Measurements from ENCODE around the gene SENP3. TPM values are rescaled to one million over a fixed set of nuclear protein-coding genes. Genes with fewer than 3 reads are reported as not detected.
A peak's percentile ranks its signal among the peaks of the same experiment; 100 is the strongest.

Gene SENP3
- total RNA-seq, 1 donor from 2014 or later, result 87.0 TPM

GRCh38 chr17:7613769-7614424 is 52.2 kb downstream of the SENP3 start:
- no peaks in the 10 kb centered on the region for H3K9me3 ChIP-seq
- ATAC-seq, result no peak
- intact Hi-C loops (cut with DNase I), result no loop called here
- peaks cover 33% of the 10 kb centered on the region for H3K4me1 ChIP-seq
- DNase-seq, result peak; percentile 28
- peaks cover 15% of the 10 kb centered on the region for H3K36me3 ChIP-seq
- H3K27me3 ChIP-seq (ENCODE audit: low read depth), result no peaks in the 10 kb centered on the region
- TF ChIP-seq, protein P1, sequence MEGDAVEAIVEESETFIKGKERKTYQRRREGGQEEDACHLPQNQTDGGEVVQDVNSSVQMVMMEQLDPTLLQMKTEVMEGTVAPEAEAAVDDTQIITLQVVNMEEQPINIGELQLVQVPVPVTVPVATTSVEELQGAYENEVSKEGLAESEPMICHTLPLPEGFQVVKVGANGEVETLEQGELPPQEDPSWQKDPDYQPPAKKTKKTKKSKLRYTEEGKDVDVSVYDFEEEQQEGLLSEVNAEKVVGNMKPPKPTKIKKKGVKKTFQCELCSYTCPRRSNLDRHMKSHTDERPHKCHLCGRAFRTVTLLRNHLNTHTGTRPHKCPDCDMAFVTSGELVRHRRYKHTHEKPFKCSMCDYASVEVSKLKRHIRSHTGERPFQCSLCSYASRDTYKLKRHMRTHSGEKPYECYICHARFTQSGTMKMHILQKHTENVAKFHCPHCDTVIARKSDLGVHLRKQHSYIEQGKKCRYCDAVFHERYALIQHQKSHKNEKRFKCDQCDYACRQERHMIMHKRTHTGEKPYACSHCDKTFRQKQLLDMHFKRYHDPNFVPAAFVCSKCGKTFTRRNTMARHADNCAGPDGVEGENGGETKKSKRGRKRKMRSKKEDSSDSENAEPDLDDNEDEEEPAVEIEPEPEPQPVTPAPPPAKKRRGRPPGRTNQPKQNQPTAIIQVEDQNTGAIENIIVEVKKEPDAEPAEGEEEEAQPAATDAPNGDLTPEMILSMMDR (IDR thresholded peaks at IDR 0.05), result no peak
- H3K4me3 ChIP-seq, result peak overlapping the region; percentile 92
- H3K27ac ChIP-seq, result peak overlapping the region; percentile 88

GRCh38 chr17:7614425-7615264 is 52.9 kb downstream of the SENP3 start, which contains the start of gene FXR2:
Gene FXR2, minus strand, starts transcription at chr17:7614897. Its CDS starts 365 bp downstream, at chr17:7614532.
- H3K9me3 ChIP-seq, result no peaks in the 10 kb centered on the region

DNA sequence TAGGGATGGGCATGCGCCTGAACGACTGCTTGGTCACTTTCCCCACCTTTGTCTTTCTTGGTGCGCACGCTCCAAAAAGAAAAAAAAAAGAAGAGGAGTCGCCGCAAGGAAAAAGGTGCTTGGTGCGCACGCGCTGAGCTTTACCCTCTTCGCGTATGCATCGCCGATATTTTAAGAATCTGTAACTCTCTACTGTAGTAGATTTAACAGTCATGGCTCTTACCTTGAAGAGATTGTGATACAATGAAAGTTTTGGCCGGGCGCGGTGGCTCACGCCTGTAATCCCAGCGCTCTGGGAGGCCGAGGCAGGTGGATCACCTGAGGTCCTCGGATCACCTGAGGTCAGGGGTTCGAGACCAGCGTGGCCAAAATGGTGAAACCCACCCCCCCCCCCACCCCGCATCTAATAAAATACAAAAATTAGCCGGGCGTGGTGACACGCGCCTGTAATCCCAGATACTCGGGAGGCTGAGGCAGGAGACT is 53.6 kb downstream of the SENP3 start:
- ATAC-seq (no peak), DNase-seq (no peak)
- intact Hi-C loops (cut with DNase I), result no loop called here
- Histone ChIP-seq H3K4me3 (peak overlapping the region; percentile 92), H3K9me3 (no peaks in the 10 kb centered on the region), H3K27me3 (ENCODE audit: low read depth) (no peaks in the 10 kb centered on the region), H3K36me3 (peaks cover 12% of the 10 kb centered on the region), H3K27ac (peak overlapping the region; percentile 88), H3K4me1 (peaks cover 33% of the 10 kb centered on the region)
- TF ChIP-seq, protein P1 (IDR thresholded peaks at IDR 0.05), result no peak

More at GRCh38 chr17:7614425-7615264, 52.9 kb downstream of the SENP3 start, which contains the start of gene FXR2:
- Histone ChIP-seq H3K27ac (peak within 1 kb of the TSS; percentile 88), H3K4me1 (peaks cover 33% of the 10 kb centered on the region), H3K4me3 (peak within 1 kb of the TSS; percentile 92), H3K27me3 (ENCODE audit: low read depth) (no peaks in the 10 kb centered on the region), H3K36me3 (peaks cover 15% of the 10 kb centered on the region)
- TF ChIP-seq, protein P1 (IDR thresholded peaks at IDR 0.05), result peak; percentile 62
- ATAC-seq (peak; percentile 96 to 99), DNase-seq (peak; percentile 100)
- intact Hi-C loops (cut with DNase I), result no loop called here

DNA sequence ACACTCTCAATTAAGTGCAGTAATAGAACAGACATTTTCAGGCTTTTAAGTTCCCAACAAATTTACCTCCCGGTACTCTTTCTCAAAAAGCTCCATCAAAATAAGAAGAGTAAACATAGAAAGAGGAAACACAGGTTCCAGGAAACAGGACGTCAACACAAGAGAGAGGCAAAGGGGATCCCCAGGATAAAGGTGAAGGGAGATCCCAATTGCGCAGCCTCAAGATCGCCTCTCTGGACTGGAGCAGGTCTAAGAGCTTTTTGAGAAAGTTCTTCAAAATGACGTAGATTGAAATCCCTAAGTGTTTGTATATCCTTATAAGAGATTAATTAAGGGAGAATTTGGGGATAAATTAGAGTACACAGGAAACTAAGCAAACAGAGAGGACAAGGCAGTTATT is 56.9 kb downstream of the SENP3 start:
- H3K27ac ChIP-seq, result peak overlapping the region; percentile 11
- TF ChIP-seq, protein P1 (IDR thresholded peaks at IDR 0.05), result no peak
- H3K4me3 ChIP-seq, result no peak overlapping the region
- no peaks in the 10 kb centered on the region for H3K27me3 ChIP-seq (ENCODE audit: low read depth)
- H3K4me1 ChIP-seq, result peaks cover 9% of the 10 kb centered on the region
- DNase-seq (peak; percentile 55), ATAC-seq (peak in 1 of 2 donors; percentile 50)
- H3K36me3 ChIP-seq, result no peaks in the 10 kb centered on the region
- intact Hi-C loops (cut with DNase I), result no loop called here
- H3K9me3 ChIP-seq, result no peaks in the 10 kb centered on the region

- Histone ChIP-seq H3K27ac (no peak overlapping the region), H3K4me3 (no peak overlapping the region), H3K4me1 (no peaks in the 10 kb centered on the region), H3K27me3 (ENCODE audit: low read depth) (no peaks in the 10 kb centered on the region), H3K36me3 (peaks cover 5% of the 10 kb centered on the region), H3K9me3 (no peaks in the 10 kb centered on the region)
- ATAC-seq (no peak), DNase-seq (no peak)
- intact Hi-C loops (cut with DNase I), result no loop called here
- TF ChIP-seq, protein P1 (IDR thresholded peaks at IDR 0.05), result no peak
Observed at GRCh38 chr17:7620835-7621234, 59.1 kb downstream of the SENP3 start.

Other genes with a start within 250 kb of the SENP3 start
- gene GPS2, start 246.6 kb upstream of the SENP3 start, total RNA-seq, result 66.6 TPM
- 35.2 TPM for gene NEURL4, start 232.6 kb upstream of the SENP3 start, total RNA-seq
- gene ACAP1, start 225.4 kb upstream of the SENP3 start, total RNA-seq, result 26.5 TPM
- gene KCTD11, start 209.8 kb upstream of the SENP3 start, total RNA-seq, result 11.0 TPM
- gene TMEM95, start 206.8 kb upstream of the SENP3 start, total RNA-seq, result not detected
- gene TNK1, start 180.8 kb upstream of the SENP3 start, total RNA-seq, result 4.1 TPM
- 27.1 TPM for gene PLSCR3, start 167.4 kb upstream of the SENP3 start, total RNA-seq
- 51.2 TPM for gene TMEM256, start 157.8 kb upstream of the SENP3 start, total RNA-seq
- gene NLGN2, start 154.1 kb upstream of the SENP3 start, total RNA-seq, result 9.5 TPM
- not detected for gene SPEM1, start 141.6 kb upstream of the SENP3 start, total RNA-seq
- gene SPEM2, start 136.3 kb upstream of the SENP3 start, total RNA-seq, result not detected
- gene SPEM3, start 133.1 kb upstream of the SENP3 start, total RNA-seq, result not detected
- 8.1 TPM for gene TMEM102, start 126.5 kb upstream of the SENP3 start, total RNA-seq
- 1.2 TPM for gene FGF11, start 122.4 kb upstream of the SENP3 start, total RNA-seq
- gene CHRNB1, start 116.9 kb upstream of the SENP3 start, total RNA-seq, result 8.4 TPM
- gene ZBTB4, start 82.3 kb upstream of the SENP3 start, total RNA-seq, result 79.0 TPM
- gene SLC35G6, start 80.5 kb upstream of the SENP3 start, total RNA-seq, result not detected
- 101 TPM for gene POLR2A, start 77.6 kb upstream of the SENP3 start, total RNA-seq
- gene TNFSF12, start 12.9 kb upstream of the SENP3 start, total RNA-seq, result 91.3 TPM
- 161 TPM for gene TNFSF13, start 3.2 kb upstream of the SENP3 start, total RNA-seq
- gene CD68, start 17.7 kb downstream of the SENP3 start, total RNA-seq, result 667 TPM
- gene MPDU1, start 21.9 kb downstream of the SENP3 start, total RNA-seq, result 55.3 TPM
- gene SOX15, start 28.2 kb downstream of the SENP3 start, total RNA-seq, result 0.47 TPM
- 36.0 TPM for gene FXR2, start 53.0 kb downstream of the SENP3 start, total RNA-seq
- gene SAT2, start 65.9 kb downstream of the SENP3 start, total RNA-seq, result 86.3 TPM
- gene SHBG, start 68.2 kb downstream of the SENP3 start, total RNA-seq, result not detected
- gene ATP1B2, start 89.0 kb downstream of the SENP3 start, total RNA-seq, result 3.1 TPM
- 34.8 TPM for gene TP53, start 125.6 kb downstream of the SENP3 start, total RNA-seq
- 8.3 TPM for gene WRAP53, start 126.6 kb downstream of the SENP3 start, total RNA-seq
- 1.6 TPM for gene EFNB3, start 143.3 kb downstream of the SENP3 start, total RNA-seq
- gene DNAH2, start 155.8 kb downstream of the SENP3 start, total RNA-seq, result 6.2 TPM

Data from lower lobe of right lung (tissue), 2 donors.